GM21367 (cell line): ENCODE data around the gene SDC1.
A peak's percentile ranks its signal among the peaks of the same experiment; 100 is the strongest.

ENCODE experiments used
- ATAC-seq: cut with Tn5 transposase; IDR thresholded peaks from one replicate; pipeline ENCODE4 v1.9.1; 2021; ENCODE audit not compliant: unreplicated experiment

SDC1 gene

DNA sequence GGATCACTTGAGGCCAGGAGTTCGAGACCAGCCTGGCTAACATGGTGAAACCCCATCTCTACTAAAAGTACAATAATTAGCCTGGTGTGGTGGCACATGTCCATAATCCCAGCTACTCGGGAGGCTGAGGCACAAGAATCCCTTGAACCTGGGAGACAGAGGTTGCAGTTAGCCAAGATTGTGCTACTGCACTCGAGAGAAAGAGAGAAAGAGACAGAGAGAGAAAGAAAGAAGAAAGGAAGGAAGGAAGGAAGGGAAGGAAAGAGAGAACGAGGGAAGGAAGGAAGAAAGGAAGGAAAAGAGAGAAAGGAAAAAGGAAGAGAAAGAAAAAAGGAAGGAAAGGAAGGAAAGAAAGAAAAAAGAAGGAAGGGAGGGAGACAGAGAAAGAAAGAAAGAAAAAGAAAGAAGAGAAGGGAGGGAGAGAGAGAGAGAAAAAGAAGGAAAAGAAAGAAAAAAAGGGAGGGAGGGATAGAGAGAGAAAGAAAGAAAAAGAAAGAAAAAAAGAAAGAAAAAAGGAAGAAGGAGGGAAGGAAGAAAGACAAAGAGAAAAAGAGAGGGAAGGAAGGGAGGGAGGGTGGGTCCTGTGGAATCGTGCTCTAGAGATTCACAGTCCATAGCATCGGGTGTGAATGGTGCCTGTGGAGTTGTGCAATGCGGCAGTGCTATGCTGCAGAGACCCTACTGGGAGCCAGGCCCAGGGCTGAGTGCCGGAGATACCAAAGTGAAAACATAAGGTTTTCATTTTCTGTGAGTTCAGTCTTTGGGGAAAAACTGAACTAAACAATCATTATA lies 4.6 kb upstream of the SDC1 start:
- ATAC-seq, result no peak

DNA sequence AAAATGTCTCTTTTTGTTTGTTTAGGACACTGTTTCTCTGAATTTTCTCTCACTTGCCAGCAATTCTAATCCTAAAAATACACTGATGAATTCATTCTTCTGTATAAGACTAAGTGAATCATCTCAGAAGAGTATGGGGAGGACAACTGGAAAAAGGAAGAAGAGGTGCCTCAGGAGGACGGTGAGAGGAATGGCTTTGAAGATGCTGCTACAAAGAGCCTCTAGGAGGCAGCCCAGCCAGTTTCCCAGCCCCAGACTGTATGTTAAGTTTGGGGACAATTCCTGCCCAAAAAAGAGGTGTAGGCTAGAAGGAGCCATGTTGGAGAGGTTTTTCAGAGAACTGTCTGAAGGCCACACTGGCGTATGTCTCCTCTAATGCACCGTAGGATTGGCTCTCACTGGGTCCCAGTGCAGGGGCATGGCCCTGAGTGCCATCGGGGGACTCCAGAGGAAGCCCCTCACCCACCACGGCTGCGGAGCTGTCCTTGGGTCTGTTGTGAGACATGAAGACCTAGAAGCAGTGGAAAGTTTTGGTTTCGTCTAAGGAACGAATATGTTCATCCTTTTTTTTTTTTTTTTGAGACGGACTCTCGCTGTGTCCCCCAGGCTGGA lies 3.1 kb upstream of the SDC1 start:
- no peak for ATAC-seq

DNA sequence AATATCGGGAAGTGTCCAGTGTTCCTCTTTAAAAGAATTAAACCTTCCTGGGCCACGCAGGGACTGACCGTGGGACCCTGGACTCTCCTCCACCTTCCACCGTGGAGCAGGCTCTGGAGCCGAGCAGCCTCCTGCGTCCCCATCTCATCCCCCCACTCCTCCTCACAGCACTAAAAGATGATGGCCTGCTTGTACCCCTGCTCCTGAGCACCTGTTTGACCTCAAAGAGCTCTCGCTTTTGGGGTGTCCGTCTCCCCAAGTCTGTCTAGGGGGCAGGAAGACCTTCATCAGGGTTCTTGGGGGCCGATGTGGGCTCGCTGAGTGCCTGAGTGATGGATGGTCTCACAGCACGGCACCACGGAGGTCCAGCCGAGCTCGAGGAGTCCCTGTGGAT lies 1.2 kb upstream of the SDC1 start:
- ATAC-seq, result no peak

DNA sequence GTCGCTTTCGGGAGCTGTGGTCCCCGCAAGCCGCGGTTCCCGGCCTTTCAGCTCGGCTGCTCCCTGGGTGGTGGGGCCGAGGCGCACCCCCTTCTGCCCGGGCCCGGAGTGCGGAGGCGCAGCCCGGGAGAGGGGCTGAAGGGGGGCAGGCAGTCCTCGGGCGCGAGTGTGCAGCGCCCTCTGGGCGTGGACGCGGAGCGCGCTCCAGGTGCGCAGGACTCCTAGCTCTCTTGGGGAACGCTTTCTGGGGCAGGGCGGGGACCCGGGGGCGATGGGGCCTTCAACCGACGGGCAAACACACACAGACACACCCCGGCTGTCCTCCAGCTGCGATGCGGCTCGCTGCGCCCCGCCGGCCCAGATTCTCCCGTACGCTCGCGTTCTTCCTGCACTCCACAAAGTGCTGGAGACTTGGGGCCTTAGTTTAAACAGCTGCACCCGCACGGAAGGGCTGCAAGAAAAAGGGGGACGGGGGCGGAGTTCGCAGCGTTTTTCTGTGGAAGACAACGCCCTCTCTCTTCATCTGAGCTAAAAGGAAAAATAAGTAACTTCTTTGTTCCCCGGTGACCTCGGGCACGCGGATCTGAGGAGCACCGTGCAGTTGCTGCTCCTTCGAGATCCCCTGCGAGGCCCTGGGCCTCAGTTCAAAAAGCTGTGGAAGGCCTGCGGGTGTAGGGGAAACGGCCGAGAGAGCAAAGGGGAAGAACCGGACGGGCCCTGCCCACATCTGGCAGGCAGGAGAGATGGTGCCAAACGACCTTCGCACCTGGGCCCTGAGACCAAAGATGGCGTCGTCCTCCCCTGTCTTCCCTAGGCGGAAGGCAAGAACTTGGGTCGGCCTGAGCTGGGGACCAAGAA lies 593 bp upstream of the SDC1 start:
- peak; percentile 63 for ATAC-seq

DNA sequence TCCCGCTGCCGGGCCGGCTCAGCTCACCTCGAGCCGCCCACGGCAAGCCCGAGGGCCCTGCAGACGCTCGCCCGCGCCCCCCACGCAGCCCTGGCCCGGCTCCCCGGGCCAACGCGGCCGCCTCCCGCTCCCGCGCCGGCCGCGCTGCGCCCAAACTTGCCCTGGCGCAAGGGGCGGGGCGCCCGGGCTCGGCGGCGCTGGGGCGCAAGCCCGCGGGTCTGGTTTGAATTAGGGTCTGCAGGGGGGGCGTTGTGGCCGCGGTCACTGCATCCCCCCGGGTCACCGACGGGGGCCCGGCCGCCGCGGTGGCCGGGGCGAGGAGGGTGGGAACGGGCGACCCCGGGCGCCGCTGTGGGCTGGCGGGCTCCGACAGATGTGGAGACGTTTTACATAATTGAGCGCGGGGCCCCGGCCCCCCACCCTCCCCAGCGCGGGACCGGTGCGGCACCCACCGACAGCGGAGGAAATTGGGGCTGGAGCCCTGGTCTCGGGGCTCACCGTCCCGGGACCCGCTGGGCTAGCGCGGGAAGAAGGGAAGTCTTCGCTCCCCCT lies 690 bp downstream of the SDC1 start:
- no peak for ATAC-seq

DNA sequence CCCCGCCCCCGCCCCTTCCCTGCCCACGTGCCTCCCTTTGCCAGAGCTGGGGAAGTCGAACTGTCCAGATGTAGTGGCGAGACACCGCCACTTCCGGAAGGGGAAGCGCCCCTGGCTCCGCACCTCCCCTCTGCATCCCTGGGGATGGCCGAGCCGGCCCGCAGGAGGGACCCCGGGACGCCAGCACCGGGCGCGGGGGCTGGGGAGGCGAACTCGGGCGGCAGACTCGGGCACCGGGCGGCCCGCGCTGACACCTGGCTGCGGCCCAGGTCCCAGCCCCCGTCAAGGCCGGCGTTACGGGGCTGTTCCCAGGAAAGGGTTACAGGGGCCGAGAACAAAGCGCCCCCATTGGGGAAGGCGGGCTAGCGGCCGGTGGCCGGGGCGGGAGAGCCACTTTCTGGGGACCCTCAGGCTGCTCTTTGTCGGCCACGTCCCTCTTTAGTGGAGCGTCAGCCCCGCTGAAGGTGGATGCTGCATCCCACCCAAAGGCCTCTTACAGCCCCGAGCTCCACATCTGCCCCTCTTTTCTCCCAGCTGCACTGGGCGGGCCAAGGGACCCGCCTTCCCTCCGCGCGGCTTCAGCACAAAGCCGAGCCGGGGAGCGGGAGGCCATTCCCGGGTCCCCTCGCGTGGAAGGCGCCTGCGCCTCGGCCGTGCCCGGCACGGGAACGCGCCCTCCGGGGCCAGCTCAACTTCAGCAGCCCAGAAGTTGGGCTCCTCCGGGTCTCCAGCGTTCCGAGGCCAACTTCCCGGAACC lies 1.3 kb downstream of the SDC1 start:
- no peak for ATAC-seq

DNA sequence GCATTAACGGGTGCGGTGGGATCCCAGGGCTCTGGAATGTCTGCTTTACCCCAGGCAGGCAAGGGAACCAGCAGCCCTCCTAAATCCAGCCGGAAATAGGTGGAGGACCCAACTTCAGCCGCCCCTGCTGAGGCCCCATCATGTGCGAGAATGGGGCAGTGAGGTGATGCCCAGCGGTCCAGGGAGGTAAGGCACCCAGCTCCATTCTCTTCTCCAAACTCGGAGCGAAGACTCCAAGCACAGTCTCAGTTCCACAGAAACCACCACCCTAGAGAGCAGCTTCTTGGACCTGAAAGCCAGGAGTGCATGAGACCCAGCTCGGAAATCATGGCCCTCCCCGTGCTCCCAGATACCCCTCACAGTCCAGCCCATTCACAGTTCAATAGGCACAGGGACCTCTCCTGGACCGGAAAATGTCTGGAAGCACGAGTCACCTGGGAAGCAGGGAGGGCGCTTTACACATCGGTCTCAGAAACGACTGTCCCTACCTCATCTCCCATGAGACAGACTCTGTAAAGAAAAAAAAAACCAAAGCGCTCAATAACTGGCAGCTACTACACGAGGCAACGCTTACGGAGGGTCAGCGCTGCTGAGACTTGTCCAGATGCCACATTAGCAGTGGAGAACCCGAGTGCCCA lies 2.0 kb downstream of the SDC1 start:
- ATAC-seq, result no peak

DNA sequence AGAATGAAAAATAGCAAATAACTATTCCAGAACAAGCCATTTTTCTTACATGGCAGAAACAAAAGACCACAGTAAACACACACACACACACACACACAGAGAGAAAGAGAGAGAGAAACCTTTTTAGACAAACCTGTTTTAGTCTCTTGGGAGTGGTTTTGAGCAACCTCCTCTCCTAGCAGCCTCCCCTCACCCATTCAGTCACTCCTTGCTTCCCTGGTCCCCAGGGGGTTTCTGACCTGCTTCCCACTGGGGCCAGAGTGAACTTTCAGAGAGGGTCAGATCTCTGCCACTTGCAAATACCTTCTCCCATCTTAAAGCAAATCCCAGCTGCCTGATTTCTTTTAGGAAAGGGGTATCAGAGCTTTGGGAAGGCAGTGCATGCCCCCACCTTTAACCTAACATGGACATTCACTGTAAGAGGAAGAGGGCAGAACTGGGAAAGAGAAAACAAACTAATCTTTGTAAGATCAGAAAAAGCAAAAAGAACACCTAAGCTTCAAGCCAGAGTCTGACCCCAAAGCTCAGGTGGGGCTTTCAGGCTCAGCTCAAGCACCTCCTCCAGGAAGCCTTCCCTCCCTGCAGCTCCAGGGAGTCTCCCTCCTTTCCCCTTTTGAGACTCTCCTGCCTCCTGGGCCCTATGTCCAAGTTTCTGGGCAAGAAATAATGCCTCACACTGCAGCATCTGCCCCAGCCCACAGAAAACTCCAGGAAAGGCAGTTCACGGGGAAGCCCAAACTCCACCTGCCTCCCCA lies 2.7 kb downstream of the SDC1 start:
- ATAC-seq, result no peak

DNA sequence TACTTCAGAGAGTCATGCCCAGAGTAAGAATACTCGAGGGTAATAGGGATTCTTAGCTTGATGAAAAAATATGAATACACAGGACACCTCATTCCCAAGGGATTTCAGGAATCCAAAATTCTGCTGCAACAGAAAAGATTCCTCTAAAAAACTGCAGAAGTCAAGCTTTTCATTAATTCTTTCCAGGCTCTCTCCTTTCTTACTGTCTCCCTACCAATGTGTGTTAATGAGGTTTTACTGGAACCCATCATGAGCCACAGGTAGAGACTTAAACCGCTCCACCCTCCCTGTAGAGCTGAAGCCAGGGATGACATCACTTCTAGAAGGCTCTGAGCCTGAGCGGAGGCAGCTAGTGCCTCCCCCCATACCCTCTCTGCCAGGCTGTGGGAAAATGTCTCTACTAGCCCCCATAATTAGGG lies 3.4 kb downstream of the SDC1 start:
- no peak for ATAC-seq

DNA sequence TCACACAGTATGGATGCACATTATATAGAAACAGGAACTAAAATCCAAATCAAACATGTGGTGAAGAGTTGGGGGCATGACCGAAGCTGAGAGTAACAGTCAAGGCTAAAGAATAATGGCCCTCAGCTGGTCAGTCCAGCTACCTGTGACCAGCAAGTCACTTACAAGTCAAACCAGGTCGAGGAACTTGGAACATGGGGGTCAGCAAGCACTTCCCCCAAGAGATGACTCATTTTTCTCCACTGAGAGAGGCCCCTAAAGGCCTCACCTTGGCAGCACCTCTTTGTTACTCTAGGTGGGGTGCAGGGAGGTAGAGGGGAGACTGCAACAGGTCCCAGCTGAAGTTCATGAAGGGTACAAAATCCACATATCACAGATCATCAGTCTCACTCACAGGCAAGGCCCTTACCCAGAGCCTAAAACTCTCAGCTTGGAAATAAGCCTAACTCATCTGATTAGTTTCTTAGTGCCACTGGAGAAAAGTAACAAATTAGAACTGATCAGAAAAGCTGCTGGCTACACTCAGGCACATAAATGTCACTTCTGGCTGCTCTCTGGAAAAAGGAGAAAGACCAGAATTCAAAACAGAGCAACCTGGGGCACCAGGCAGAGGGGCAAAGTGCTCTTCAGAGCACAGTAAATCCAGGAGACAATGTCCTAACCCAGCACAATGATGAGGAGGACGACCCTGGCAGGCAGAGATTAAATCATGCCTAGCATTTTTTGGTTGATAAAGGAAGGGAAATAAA lies 4.0 kb downstream of the SDC1 start:
- no peak for ATAC-seq

DNA sequence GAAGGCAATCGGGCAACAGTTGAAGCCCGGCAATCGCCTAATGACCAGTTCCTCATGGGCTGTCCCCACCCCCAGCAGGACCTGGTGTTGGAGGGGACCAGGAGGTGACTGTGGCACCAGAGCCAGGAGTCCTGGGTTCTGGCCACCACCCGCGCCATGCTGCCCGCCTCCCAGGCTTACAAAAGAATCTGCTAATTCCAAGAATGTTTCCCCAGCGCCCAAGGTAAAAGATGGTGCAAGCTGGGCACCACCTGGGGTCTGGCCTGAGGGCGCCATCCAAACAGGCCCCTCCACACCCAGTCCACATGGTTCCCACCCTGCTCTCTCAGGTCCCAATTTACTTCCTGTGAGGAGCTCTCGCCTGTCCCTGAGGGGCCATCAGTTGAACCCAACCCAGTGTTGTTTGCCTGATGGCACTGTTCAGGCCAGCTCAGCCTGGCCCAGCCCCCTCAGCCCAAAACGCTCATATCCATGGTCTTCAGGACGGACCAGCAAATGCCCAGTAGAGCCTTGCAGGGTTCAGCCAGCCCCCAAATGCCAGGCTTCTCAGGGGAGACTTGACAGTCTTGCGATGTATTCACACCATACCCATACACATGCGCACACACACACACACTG lies 5.1 kb downstream of the SDC1 start:
- no peak for ATAC-seq

DNA sequence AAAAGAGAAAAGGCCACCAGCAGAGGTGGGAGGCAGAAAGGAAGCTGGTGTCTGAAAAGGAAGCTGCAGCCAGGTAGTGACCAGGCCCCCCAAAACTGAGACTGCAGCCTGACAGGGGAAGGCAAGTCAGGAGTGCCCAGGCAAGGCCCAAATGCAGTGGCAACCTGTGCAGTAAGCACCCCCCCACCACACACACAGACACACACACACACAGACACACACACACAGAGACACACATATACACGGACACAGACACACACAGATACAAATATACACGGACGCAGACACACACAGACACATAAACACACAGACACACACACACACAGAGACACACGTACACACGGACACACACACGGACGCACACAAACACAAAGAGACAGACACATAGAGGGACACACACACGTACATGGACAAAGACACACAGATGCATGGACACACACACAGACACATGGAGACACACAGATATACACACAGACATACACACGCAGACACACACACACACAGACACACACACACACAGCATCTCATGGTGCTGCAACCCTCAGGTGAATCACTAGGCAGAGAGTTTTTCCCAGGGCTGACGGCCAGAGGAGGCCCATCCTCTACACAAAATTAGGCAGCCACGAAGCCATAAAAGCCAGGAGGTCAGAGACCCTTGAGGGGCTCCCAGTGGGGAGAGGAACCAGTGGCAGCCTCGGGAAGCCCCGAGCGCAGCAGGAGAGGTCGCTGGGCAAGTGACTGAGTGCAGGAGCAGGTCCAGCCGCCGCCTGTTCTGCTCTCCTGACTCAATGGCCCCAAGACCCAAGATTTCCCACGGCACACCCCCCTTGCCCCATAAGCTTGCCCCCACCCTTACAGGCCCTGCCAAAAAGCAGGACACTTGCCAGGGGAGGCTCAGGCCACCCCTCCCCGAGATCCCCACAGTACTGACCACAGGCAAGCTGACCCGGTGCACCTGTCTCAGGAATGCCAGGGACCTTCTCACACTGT lies 6.3 kb downstream of the SDC1 start:
- ATAC-seq, result no peak

DNA sequence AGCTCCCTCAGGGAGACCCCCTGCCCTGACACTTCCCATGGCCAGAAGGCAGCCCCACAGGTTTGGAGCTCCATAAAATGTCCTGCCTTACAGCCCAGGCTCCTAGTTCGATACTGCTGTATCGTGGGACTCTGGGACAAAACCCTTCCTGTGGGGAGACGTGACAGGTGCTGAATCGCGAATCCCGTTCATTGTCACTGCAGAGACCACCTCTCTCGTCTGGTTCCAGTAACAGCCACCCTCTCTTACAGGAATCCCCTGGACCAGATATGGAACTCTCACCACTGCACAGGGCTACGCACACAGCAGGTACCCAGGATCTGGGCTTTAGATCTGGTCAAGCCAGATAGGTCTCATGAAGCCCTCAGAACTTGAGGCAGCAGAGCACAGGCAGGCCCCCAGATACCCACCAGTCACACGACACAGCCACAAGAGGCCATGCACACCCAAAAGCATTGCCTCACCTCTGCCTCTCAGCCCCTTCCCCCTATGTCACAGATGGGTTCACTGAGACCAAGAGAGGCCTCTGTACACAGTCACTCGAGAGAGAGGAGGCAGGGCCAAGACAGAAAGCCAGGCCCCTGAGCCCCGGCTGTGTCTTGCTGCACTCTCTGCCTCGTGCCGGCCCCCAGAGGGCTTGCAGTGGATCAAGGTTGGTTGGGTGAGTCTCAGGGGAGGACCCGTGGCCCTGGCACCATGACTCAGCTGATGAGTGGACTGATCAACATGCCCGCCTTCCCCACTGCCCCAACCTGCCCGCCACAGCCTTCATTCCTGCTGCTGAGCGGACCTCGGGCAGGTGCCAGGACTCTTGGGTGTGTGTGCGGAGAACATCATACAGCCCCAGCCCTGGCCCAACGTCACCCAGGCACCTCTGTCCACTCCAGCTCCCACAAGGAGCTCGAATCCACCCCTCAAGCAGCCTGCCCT lies 7.6 kb downstream of the SDC1 start:
- ATAC-seq, result no peak

DNA sequence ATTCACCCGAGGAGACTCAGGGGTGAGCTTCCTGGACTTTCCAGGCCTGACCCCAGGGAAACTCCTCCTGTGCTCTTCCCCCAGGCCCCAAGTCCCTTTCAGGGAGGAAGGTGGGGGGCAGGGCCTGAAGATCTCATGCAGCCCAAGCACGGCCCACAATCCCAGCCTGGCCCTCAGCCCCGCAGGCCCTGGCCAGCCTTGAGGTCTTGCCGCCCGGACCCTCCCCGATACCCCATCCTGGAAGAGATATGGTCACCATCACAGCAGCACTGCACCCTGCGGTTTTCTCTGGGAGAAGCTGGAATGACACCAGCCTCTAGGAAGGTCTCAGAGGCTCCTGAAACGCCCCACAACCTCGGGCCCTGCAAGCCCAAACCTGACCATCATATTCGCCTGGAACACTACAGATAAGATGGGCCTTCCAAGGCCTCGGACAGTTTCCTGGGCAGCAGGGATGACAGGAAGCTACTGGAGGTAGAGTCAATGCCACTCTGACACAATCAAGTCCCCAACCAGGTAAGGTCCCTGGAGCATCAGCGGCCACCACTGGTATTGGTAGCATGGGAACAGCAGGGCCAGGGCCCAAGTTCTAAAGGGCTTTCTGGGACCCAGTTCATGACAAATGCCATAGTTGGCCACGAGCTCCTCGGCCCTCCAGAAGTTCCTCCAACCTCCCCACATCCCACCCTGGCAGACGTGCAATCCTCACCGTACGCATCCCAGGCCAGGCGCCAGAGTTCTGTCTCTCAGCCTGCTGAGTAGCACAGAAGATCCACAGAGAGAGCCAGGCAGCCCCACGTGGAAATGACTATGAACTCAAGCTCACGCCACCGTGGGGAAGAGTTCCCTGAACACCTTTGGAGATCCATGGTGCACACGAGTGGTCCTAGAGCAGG lies 8.6 kb downstream of the SDC1 start:
- no peak for ATAC-seq
